Hepatocyte (in vitro differentiated cells): ENCODE data around the gene CTBP2. TPM values are rescaled to one million over a fixed set of nuclear protein-coding genes. Genes with fewer than 3 reads are reported as not detected.

Experiments used
- DNase-seq: peaks from one replicate; pipeline ENCODE4 v3.0.0-alpha.2; 2016; ENCODE audit warnings: low spot score
- H2AFZ ChIP-seq: fragments of 200-600 bp; sonication (generic); 2 replicates; pipeline ENCODE4 v1.6.0; 2016; ENCODE audit warnings: antibody characterized with exemption, mild to moderate bottlenecking
- H3K27ac ChIP-seq: fragments of 200-600 bp; sonication (generic); 2 replicates; pipeline ENCODE4 v1.5.1; 2016; ENCODE audit warnings: mild to moderate bottlenecking
- H3K27me3 ChIP-seq: fragments of 200-600 bp; sonication (generic); 2 replicates; pipeline ENCODE4 v1.6.1; 2016
- H3K36me3 ChIP-seq: fragments of 200-600 bp; sonication (generic); replicated peaks from 2 replicates; pipeline ENCODE4 v1.5.1; 2016; ENCODE audit warnings: low read depth; ENCODE audit not compliant: insufficient read depth
- H3K4me1 ChIP-seq: fragments of 200-600 bp; sonication (generic); 2 replicates; pipeline ENCODE4 v1.5.1; 2016; ENCODE audit warnings: mild to moderate bottlenecking, moderate library complexity; ENCODE audit not compliant: insufficient read depth
- H3K4me2 ChIP-seq: fragments of 200-600 bp; sonication (generic); 2 replicates; pipeline ENCODE4 v1.6.0; 2016
- H3K4me3 ChIP-seq: fragments of 200-600 bp; sonication (generic); 2 replicates; pipeline ENCODE4 v1.5.1; 2016; ENCODE audit warnings: mild to moderate bottlenecking
- H3K79me2 ChIP-seq: fragments of 200-600 bp; sonication (generic); 2 replicates; pipeline ENCODE4 v1.6.0; 2017; ENCODE audit warnings: mild to moderate bottlenecking
- H3K9me2 ChIP-seq: fragments of 200-600 bp; sonication (generic); replicated peaks from 2 replicates; pipeline ENCODE4 v1.6.0; 2017; ENCODE audit warnings: mild to moderate bottlenecking; ENCODE audit not compliant: insufficient read depth
- H3K9me3 ChIP-seq: fragments of 200-600 bp; sonication (generic); 2 replicates; pipeline ENCODE4 v1.5.1; 2016; ENCODE audit warnings: low read depth, mild to moderate bottlenecking
- H4K20me1 ChIP-seq: fragments of 200-600 bp; sonication (generic); 2 replicates; pipeline ENCODE4 v1.6.0; 2016; ENCODE audit warnings: mild to moderate bottlenecking; ENCODE audit not compliant: insufficient read depth, poor library complexity, severe bottlenecking
- CTCF ChIP-seq: fragments of 200-600 bp; sonication (generic); IDR thresholded peaks from 2 replicates; pipeline ENCODE4 v1.5.1; 2016; ENCODE audit warnings: antibody characterized with exemption, mild to moderate bottlenecking; ENCODE audit not compliant: poor library complexity
- EZH2 ChIP-seq: fragments of 200-600 bp; sonication (generic); IDR thresholded peaks from 2 replicates; pipeline ENCODE4 v1.6.1; 2016; ENCODE audit warnings: antibody characterized with exemption, mild to moderate bottlenecking, borderline replicate concordance
- EZH2phosphoT487 ChIP-seq: fragments of 200-600 bp; sonication (generic); IDR thresholded peaks from one replicate; pipeline ENCODE4 v1.6.1; 2018; ENCODE audit warnings: antibody characterized with exemption, mild to moderate bottlenecking, low read depth, moderate library complexity; ENCODE audit not compliant: unreplicated experiment, severe bottlenecking
- WGBS: methylation state at CpG from one replicate; pipeline ENCODE4 v1.1.6; 2016; ENCODE audit warnings: low lambda C conversion rate; ENCODE audit errors: missing lambda C conversion rate; 5-methylcytosine and 5-hydroxymethylcytosine counted together
- polyA plus RNA-seq: library from polyadenylated mRNA; unstranded; fragments of >200 nt; fragmentation: Nextera tagmentation; extraction: Ambion mirVana; gene quantifications from 2 replicates; pipeline ENCODE4 v1.2.1, GENCODE V29; 2016
- total RNA-seq: library from RNA; depleted of rRNA; stranded (reverse); fragments of >200 nt; gene quantifications from 2 replicates; pipeline ENCODE4 v1.2.3, GENCODE V29; 2014

CTBP2 gene
- total and polyA plus RNA-seq, 2 experiments from 2014 or later: 61.3 to 81.0 TPM

- no peak for DNase-seq
- Histone ChIP-seq H3K4me3 (no peak overlapping the region), H2AFZ (no peak overlapping the region), H3K9me2 (no peaks in the 10 kb centered on the region), H3K27ac (no peak overlapping the region), H4K20me1 (no peaks in the 10 kb centered on the region), H3K4me2 (no peak overlapping the region), H3K4me1 (no peaks in the 10 kb centered on the region), H3K9me3 (no peaks in the 10 kb centered on the region), H3K27me3 (no peaks in the 10 kb centered on the region), H3K36me3 (no peaks in the 10 kb centered on the region), H3K79me2 (no peaks in the 10 kb centered on the region)
- TF ChIP-seq EZH2phosphoT487 (no peak), EZH2 (no peak), CTCF (no peak)
- 95% methylated on average over 9 of the region's 9 CpGs for WGBS
These were observed 12.3 kb upstream of the CTBP2 start for GRCh38 chr10:125172694-125173093.

- H3K4me1 ChIP-seq: no peaks in the 10 kb centered on the region
- no peak overlapping the region for H3K4me3 ChIP-seq
- 84% methylated on average over 12 of the region's 12 CpGs for WGBS
- H3K79me2 ChIP-seq: no peaks in the 10 kb centered on the region
- H3K27ac ChIP-seq: no peak overlapping the region
- TF ChIP-seq EZH2phosphoT487: no peak
- no peak for TF ChIP-seq EZH2
- no peak for TF ChIP-seq CTCF
- H3K36me3 ChIP-seq: no peaks in the 10 kb centered on the region
- H3K27me3 ChIP-seq: no peaks in the 10 kb centered on the region
- no peaks in the 10 kb centered on the region for H3K9me2 ChIP-seq
- no peak overlapping the region for H2AFZ ChIP-seq
- no peaks in the 10 kb centered on the region for H3K9me3 ChIP-seq
- no peaks in the 10 kb centered on the region for H4K20me1 ChIP-seq
- no peak for DNase-seq
- H3K4me2 ChIP-seq: no peak overlapping the region
These were observed 11.3 kb upstream of the CTBP2 start for GRCh38 chr10:125171402-125172306.

GRCh38 chr10:125169915-125170314, 9.6 kb upstream of the CTBP2 start:
- Histone ChIP-seq H3K4me1 (no peaks in the 10 kb centered on the region), H2AFZ (no peak overlapping the region), H3K4me3 (no peak overlapping the region), H3K79me2 (no peaks in the 10 kb centered on the region), H4K20me1 (no peaks in the 10 kb centered on the region), H3K27me3 (no peaks in the 10 kb centered on the region), H3K9me2 (no peaks in the 10 kb centered on the region), H3K4me2 (no peak overlapping the region), H3K36me3 (no peaks in the 10 kb centered on the region), H3K27ac (no peak overlapping the region), H3K9me3 (no peaks in the 10 kb centered on the region)
- WGBS: 84% methylated on average over 5 of the region's 5 CpGs
- DNase-seq: no peak
- no peak for TF ChIP-seq CTCF
- TF ChIP-seq EZH2phosphoT487: no peak
- no peak for TF ChIP-seq EZH2
